ENCODE results near the gene ATOSA. TPM values are rescaled to one million over a fixed set of nuclear protein-coding genes. Genes with fewer than 3 reads are reported as not detected.

The ATOSA gene
- total and polyA plus RNA-seq, 2 of the 8 experiments (the other 6 are each of a cell fraction or from before 2014, with no cell fraction given): 4.6 to 7.9 TPM

- no peak overlapping the region for H3K4me3 ChIP-seq (ENCODE audit: extremely low read depth in 1 of 4, insufficient read depth in 2 of 4, low read depth in 3 of 4, low read length in 4 of 4)
- no peak overlapping the region for H3K56ac ChIP-seq (replicated peaks; ENCODE audit: insufficient read length, low read depth, low read length)
- no peak overlapping the region for H4K5ac ChIP-seq (ENCODE audit: insufficient read length, low read depth, low read length)
- no peak overlapping the region for H2BK20ac ChIP-seq (ENCODE audit: low read length)
- H2BK15ac ChIP-seq (ENCODE audit: low read length): no peak overlapping the region
- no peak overlapping the region for H3K9ac ChIP-seq (replicated peaks in 1 of 4; ENCODE audit: extremely low read depth in 1 of 4, low read depth in 3 of 4, low read length in 3 of 4)
- H3K27ac ChIP-seq (ENCODE audit: low read depth, low read length): no peak overlapping the region
- H3K14ac ChIP-seq (ENCODE audit: insufficient read length): no peak overlapping the region
- no peak overlapping the region for H2AK5ac ChIP-seq (ENCODE audit: low read depth, low read length)
- H3K18ac ChIP-seq (ENCODE audit: extremely low read depth, low read length): no peak overlapping the region
- 88% methylated on average over 1 of the region's 1 CpG; no CpG with 5 or more reads in 1 of the 2 experiments for WGBS, 2 experiments (ENCODE audit: extremely low coverage in 1 of 2, insufficient coverage in 1 of 2, insufficient read length in 1 of 2, insufficient replicate concordance in 2 of 2, low coverage in 1 of 2, low lambda C conversion rate in 2 of 2, missing lambda C conversion rate in 1 of 2)
- H4K20me1 ChIP-seq (replicated peaks in 1 of 2; ENCODE audit: control insufficient read depth in 1 of 2, insufficient read depth in 2 of 2, low read length in 2 of 2): no peaks in the 10 kb centered on the region
- peaks cover 0 to 2% (median 0%) of the 10 kb centered on the region in 4 experiments; a peak in 1 of 7 replicates for H3K4me1 ChIP-seq (replicated peaks in 1 of 4; ENCODE audit: control insufficient read depth in 3 of 4, insufficient read depth in 4 of 4, low read length in 3 of 4)
- H4K8ac ChIP-seq (ENCODE audit: extremely low read depth, insufficient read depth, low read length): no peak overlapping the region
- H2BK12ac ChIP-seq (ENCODE audit: low read depth, low read length): no peak overlapping the region
- H3K4ac ChIP-seq (replicated peaks; ENCODE audit: insufficient read length, low read depth, low read length): no peak overlapping the region
- H3K36me3 ChIP-seq (ENCODE audit: control insufficient read depth in 2 of 4, insufficient read depth in 4 of 4, low read length in 3 of 4): no peaks in the 10 kb centered on the region; a peak in 1 of 8 replicates
- H3K79me2 ChIP-seq (ENCODE audit: control insufficient read depth in 1 of 2, insufficient read depth in 2 of 2, low read length in 2 of 2): no peaks in the 10 kb centered on the region
- H3K27me3 ChIP-seq (replicated peaks in 1 of 4; ENCODE audit: control insufficient read depth in 3 of 4, extremely low read depth in 1 of 4, insufficient read depth in 3 of 4, low read length in 3 of 4): no peaks in the 10 kb centered on the region
- no peak overlapping the region for H2BK5ac ChIP-seq (ENCODE audit: low read depth, low read length)
- H3K79me1 ChIP-seq (ENCODE audit: low read depth, low read length): no peaks in the 10 kb centered on the region
- H3K9me3 ChIP-seq (ENCODE audit: insufficient read depth in 2 of 2, low read depth in 1 of 2, low read length in 1 of 2): no peaks in the 10 kb centered on the region
- H3K23me2 ChIP-seq (ENCODE audit: low read depth, low read length): no peaks in the 10 kb centered on the region; the same call in 1 of the 2 replicates
- H3K4me2 ChIP-seq (ENCODE audit: insufficient read depth in 1 of 2, low read depth in 2 of 2, low read length in 2 of 2): no peak overlapping the region
- no peak overlapping the region for H2BK120ac ChIP-seq (replicated peaks; ENCODE audit: low read depth, low read length)
- DNase-seq (ENCODE audit: low read depth in 1 of 2, low spot score in 2 of 2): no peak
- POLR2A ChIA-PET (ENCODE audit: partially characterized antibody): no interaction called here
- FAIRE-seq: no peak
- H2AFZ ChIP-seq (ENCODE audit: low read length): no peak overlapping the region
- CTCF ChIA-PET (ENCODE audit: partially characterized antibody): interaction anchor here (1.0 kb wide), 1 partner anchor 48 kb away, joined by 4 read pairs; no protein-coding TSS in a partner anchor
- H4K91ac ChIP-seq (replicated peaks; ENCODE audit: insufficient read length, low read length): no peak overlapping the region
- H3K23ac ChIP-seq (ENCODE audit: insufficient read length): no peak overlapping the region
- TF ChIP-seq CBX8 (IDR thresholded peaks at IDR 0.05; ENCODE audit: borderline replicate concordance, low read depth, low read length) (no peak), EGR1 (IDR thresholded peaks at IDR 0.05; ENCODE audit: borderline replicate concordance, low read depth, low read length) (no peak), EZH2 (IDR thresholded peaks at IDR 0.05; ENCODE audit: low read depth, low read length, severe bottlenecking) (no peak), TAF1 (IDR thresholded peaks at IDR 0.05; ENCODE audit: low read depth, low read length) (no peak), ZNF274 (IDR thresholded peaks at IDR 0.05; ENCODE audit: borderline replicate concordance, extremely low read depth, low read length) (no peak), RAD21 (IDR thresholded peaks at IDR 0.05 in 1 of 2, conservative IDR thresholded peaks at IDR 0.05 in 1 of 2; ENCODE audit: low read depth in 2 of 2, low read length in 2 of 2) (no peak), MAFK (IDR thresholded peaks at IDR 0.05; ENCODE audit: low read depth, low read length) (no peak), HDAC6 (IDR thresholded peaks at IDR 0.05; ENCODE audit: low read depth, low read length) (no peak), FOSL1 (IDR thresholded peaks at IDR 0.05; ENCODE audit: insufficient read depth, low read depth, low read length) (no peak), JUN (IDR thresholded peaks at IDR 0.05; ENCODE audit: low read depth, low read length) (no peak), RBBP5 (IDR thresholded peaks at IDR 0.05; ENCODE audit: borderline replicate concordance, low read depth, low read length) (no peak), JUND (IDR thresholded peaks at IDR 0.05; ENCODE audit: low read length) (no peak), KDM5A (IDR thresholded peaks at IDR 0.05; ENCODE audit: low read length) (no peak), SRF (IDR thresholded peaks at IDR 0.05; ENCODE audit: low read depth, low read length) (no peak)
- TF ChIP-seq, protein P1, sequence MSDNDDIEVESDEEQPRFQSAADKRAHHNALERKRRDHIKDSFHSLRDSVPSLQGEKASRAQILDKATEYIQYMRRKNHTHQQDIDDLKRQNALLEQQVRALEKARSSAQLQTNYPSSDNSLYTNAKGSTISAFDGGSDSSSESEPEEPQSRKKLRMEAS (IDR thresholded peaks at IDR 0.05): no peak
Observed at GRCh38 chr15:52683580-52683979, 4.4 kb upstream of the ATOSA start.

Measured in H1 (cell line).